Liver (tissue), 3 donors: ENCODE measurements around the gene PRDM12.

ENCODE experiments used
- GABPA ChIP-seq, 2 donors: IDR thresholded peaks in 1 of 2; conservative IDR thresholded peaks in 1 of 2; 2 replicates each; pipeline ENCODE4 v1.6.1; 2016; ENCODE audit warnings: antibody characterized with exemption in 2 of 2, mild to moderate bottlenecking in 1 of 2, moderate library complexity in 1 of 2
- RAD21 ChIP-seq, 2 donors: IDR thresholded peaks; 2 replicates each; pipeline ENCODE4 v1.6.1; 2016; ENCODE audit warnings: antibody characterized with exemption in 2 of 2, mild to moderate bottlenecking in 2 of 2
- TAF1 ChIP-seq: conservative IDR thresholded peaks from 2 replicates; pipeline ENCODE4 v1.6.1; 2016; ENCODE audit warnings: antibody characterized with exemption, mild to moderate bottlenecking
- TF ChIP-seq, protein P1 (sequence below): fragments of 150-350 bp; IDR thresholded peaks from 2 replicates; pipeline ENCODE4 v1.5.1; 2017; ENCODE audit warnings: improper control_type of control experiment, low read depth, low read length; ENCODE audit not compliant: missing input control
- donor health status: healthy.
- donor health status: healthy.

DNA sequence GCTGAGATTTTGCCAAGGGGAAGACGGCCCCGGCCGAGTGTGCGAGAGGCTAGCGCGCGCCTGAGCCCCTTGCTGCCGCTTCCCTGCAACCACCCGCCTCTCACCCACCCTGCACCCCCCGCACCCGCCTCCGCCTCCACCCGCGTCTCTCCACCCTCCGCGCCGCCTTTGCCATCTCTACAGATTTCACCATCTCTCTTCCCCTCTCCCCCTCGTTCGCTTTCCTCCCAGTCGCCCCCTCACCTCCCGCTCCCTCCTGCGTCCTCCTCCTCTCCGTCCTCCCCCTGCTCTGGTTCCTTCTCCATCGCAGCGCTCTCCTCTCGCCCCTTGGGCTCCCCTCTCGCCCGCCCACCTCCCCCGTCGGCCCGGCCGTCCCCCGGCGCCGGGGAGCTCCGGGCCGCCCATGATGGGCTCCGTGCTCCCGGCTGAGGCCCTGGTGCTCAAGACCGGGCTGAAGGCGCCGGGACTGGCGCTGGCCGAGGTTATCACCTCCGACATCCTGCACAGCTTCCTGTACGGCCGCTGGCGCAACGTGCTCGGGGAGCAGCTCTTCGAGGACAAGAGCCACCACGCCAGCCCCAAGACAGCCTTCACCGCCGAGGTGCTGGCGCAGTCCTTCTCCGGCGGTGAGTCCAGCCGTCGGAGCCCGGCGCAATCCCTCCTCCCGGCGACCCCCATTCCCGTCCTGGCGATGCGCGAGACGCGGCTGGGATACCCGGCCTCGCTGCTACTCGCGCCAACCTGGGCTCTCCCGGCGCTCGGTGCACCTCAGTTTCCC lies at the start of gene PRDM12:
- TF ChIP-seq TAF1 (no peak), RAD21 (IDR thresholded peaks at IDR 0.05) (no peak), GABPA (IDR thresholded peaks at IDR 0.05 in 1 of 2, conservative IDR thresholded peaks at IDR 0.05 in 1 of 2) (no peak)
- TF ChIP-seq, protein P1, sequence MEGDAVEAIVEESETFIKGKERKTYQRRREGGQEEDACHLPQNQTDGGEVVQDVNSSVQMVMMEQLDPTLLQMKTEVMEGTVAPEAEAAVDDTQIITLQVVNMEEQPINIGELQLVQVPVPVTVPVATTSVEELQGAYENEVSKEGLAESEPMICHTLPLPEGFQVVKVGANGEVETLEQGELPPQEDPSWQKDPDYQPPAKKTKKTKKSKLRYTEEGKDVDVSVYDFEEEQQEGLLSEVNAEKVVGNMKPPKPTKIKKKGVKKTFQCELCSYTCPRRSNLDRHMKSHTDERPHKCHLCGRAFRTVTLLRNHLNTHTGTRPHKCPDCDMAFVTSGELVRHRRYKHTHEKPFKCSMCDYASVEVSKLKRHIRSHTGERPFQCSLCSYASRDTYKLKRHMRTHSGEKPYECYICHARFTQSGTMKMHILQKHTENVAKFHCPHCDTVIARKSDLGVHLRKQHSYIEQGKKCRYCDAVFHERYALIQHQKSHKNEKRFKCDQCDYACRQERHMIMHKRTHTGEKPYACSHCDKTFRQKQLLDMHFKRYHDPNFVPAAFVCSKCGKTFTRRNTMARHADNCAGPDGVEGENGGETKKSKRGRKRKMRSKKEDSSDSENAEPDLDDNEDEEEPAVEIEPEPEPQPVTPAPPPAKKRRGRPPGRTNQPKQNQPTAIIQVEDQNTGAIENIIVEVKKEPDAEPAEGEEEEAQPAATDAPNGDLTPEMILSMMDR = no peak
